MCF 10A (cell line): ENCODE data around the gene ELFN1. TPM values are rescaled to one million over a fixed set of nuclear protein-coding genes. Genes with fewer than 3 reads are reported as not detected.

Source experiments
- BruUV-seq: library from RNA; stranded (reverse); fragments of 400-500 nt; replicated peaks from 2 replicates; lab custom pipeline; 2021; lab: Mats Ljungman, UMichigan
- CTCF ChIA-PET: fragments of 300-600 bp; sonication (Branson Sonifier 250); formaldehyde crosslinking; extraction: SDS; loops from one replicate; lab custom pipeline; 2021; ENCODE audit warnings: antibody characterized with exemption, inconsistent platforms; lab: Yijun Ruan, JAX
- POLR2A ChIA-PET: fragments of 300-600, 350-650 bp; sonication (Branson Sonifier 250); formaldehyde crosslinking; extraction: SDS; loops from one replicate; lab custom pipeline; 2020; ENCODE audit warnings: antibody characterized with exemption, inconsistent platforms; lab: Yijun Ruan, JAX
- DNase-seq: peaks from one replicate; pipeline ENCODE4 v3.0.0-alpha.2; 2018; ENCODE audit not compliant: unreplicated experiment
- H3K27ac Mint-ChIP-seq: one replicate; pipeline ENCODE4 v1.8.0; 2022; ENCODE audit warnings: mild to moderate bottlenecking, low read depth, mixed read lengths; ENCODE audit not compliant: unreplicated experiment
- H3K27me3 Mint-ChIP-seq: one replicate; pipeline ENCODE4 v1.8.0; 2022; ENCODE audit warnings: mixed read lengths; ENCODE audit not compliant: insufficient read depth, unreplicated experiment
- H3K36me3 Mint-ChIP-seq: one replicate; pipeline ENCODE4 v1.8.0; 2022; ENCODE audit warnings: mild to moderate bottlenecking, moderate library complexity, mixed read lengths; ENCODE audit not compliant: insufficient read depth, unreplicated experiment
- H3K4me1 Mint-ChIP-seq: one replicate; pipeline ENCODE4 v1.8.0; 2022; ENCODE audit warnings: mixed read lengths; ENCODE audit not compliant: insufficient read depth, unreplicated experiment
- H3K4me3 Mint-ChIP-seq: one replicate; pipeline ENCODE4 v1.8.0; 2022; ENCODE audit warnings: mild to moderate bottlenecking, moderate library complexity, mixed read lengths; ENCODE audit not compliant: unreplicated experiment
- H3K9me3 Mint-ChIP-seq: one replicate; pipeline ENCODE4 v1.8.0; 2022; ENCODE audit warnings: mixed read lengths; ENCODE audit not compliant: unreplicated experiment
- intact Hi-C: fragments of 100-400 bp; cut with micrococcal nuclease; formaldehyde crosslinking; loops from 2 replicates; pipeline ENCODE4 v1.14.1; 2022
- total RNA-seq: library from RNA; stranded (reverse); gene quantifications from 2 replicates; pipeline ENCODE4 v1.2.3, GENCODE V29; 2022
- TF ChIP-seq, protein P1 (sequence below): fragments of 200-600 bp; IDR thresholded peaks from one replicate; pipeline ENCODE4 v1.8.0; 2022; ENCODE audit warnings: antibody characterized with exemption, mild to moderate bottlenecking; ENCODE audit not compliant: unreplicated experiment

The ELFN1 gene
- total RNA-seq, 1 experiment from 2014 or later = not detected

DNA sequence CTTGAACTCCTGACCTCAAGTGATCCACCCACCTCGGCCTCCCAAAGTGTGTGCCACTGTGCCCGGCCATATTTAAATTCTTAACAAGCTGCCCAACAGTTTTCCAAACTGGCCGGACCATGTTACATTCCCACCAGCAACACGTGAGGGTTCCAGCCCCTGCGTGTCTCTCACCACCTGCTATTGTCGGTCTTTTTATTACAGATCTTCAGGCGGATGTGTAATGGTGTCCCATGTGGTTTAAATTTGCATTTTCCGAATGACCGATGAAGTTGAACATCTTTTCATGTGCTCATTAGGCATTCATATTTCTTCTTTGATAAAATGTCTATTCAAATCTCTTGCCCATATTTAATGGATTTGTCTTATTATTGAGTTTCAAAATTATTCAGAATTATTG lies 11.5 kb downstream of the ELFN1 start:
- H3K4me1 Mint-ChIP-seq = no peaks in the 10 kb centered on the region
- H3K27me3 Mint-ChIP-seq = no peaks in the 10 kb centered on the region
- ChIA-PET CTCF (no interaction called here), POLR2A (no interaction called here)
- DNase-seq = no peak
- BruUV-seq = no TSS peak
- H3K36me3 Mint-ChIP-seq = no peaks in the 10 kb centered on the region
- TF ChIP-seq, protein P1, sequence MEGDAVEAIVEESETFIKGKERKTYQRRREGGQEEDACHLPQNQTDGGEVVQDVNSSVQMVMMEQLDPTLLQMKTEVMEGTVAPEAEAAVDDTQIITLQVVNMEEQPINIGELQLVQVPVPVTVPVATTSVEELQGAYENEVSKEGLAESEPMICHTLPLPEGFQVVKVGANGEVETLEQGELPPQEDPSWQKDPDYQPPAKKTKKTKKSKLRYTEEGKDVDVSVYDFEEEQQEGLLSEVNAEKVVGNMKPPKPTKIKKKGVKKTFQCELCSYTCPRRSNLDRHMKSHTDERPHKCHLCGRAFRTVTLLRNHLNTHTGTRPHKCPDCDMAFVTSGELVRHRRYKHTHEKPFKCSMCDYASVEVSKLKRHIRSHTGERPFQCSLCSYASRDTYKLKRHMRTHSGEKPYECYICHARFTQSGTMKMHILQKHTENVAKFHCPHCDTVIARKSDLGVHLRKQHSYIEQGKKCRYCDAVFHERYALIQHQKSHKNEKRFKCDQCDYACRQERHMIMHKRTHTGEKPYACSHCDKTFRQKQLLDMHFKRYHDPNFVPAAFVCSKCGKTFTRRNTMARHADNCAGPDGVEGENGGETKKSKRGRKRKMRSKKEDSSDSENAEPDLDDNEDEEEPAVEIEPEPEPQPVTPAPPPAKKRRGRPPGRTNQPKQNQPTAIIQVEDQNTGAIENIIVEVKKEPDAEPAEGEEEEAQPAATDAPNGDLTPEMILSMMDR = no peak
- H3K9me3 Mint-ChIP-seq = peaks cover 26% of the 10 kb centered on the region
- no peak overlapping the region for H3K27ac Mint-ChIP-seq
- no peak overlapping the region for H3K4me3 Mint-ChIP-seq
- intact Hi-C loops = no loop called here

DNA sequence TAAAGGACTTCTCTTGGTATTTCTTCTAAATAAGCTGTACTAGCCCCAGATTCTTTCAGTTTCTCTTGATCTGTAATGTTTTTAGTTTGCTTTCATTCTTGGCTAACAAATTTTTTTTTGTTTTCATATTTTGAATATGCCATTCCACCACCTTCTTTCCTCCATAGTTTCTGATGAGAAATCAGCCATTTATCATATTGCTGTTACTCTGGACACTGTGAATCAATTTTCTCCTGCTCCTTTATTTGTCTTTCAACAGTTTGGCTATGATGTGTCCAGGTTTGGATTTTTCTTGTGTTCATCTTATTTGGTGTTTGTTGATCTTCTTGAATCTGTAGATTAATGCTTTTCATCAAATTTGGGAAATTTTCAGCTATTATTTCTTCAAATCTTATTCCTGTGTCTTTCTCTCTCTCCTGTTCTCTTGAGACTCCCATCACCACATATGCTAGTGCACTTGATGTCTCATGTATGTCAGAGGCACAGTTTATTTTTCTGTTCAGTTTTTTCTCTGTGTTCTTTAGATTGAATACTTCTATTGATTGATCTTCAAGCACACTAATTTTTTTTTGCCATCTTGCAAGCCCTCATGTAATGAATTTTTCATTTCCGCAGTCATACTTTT lies 15.0 kb downstream of the ELFN1 start:
- intact Hi-C loops = no loop called here
- ChIA-PET CTCF (interaction anchor here (0.6 kb wide), 2 partner anchors 446 to 1221 kb away, joined by 3 read pairs; no protein-coding TSS in a partner anchor), POLR2A (no interaction called here)
- no peak for DNase-seq
- no peak overlapping the region for H3K4me3 Mint-ChIP-seq
- H3K27ac Mint-ChIP-seq = no peak overlapping the region
- no TSS peak for BruUV-seq
- TF ChIP-seq, protein P1 = no peak
- no peaks in the 10 kb centered on the region for H3K4me1 Mint-ChIP-seq
- peaks cover 19% of the 10 kb centered on the region for H3K27me3 Mint-ChIP-seq
- H3K36me3 Mint-ChIP-seq = no peaks in the 10 kb centered on the region
- peaks cover 31% of the 10 kb centered on the region for H3K9me3 Mint-ChIP-seq

DNA sequence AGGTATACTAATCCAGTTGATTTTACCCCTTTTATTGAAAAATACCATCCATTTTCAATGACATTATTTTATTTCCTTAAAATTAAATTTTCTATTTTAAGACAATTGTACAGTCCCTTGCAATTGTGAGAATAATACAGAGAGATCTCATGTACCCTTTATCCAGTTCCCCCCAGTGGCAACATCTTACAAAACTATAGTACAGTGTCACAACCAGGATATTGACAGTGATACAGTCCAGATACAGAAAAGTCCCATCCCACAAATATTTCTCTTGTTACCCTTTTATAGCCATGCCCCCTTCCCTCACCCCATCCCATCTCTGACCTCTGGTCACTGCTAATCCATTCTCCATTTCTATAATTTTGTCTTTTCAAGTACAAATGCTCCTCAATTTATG lies 18.5 kb downstream of the ELFN1 start:
- Mint-ChIP-seq H3K27me3 (peaks cover 31% of the 10 kb centered on the region), H3K4me3 (no peak overlapping the region), H3K36me3 (no peaks in the 10 kb centered on the region), H3K4me1 (no peaks in the 10 kb centered on the region), H3K9me3 (peaks cover 30% of the 10 kb centered on the region), H3K27ac (no peak overlapping the region)
- TF ChIP-seq, protein P1 = no peak
- POLR2A ChIA-PET = no interaction called here
- no TSS peak for BruUV-seq
- no peak for DNase-seq
- intact Hi-C loops = no loop called here
- CTCF ChIA-PET = no interaction called here

DNA sequence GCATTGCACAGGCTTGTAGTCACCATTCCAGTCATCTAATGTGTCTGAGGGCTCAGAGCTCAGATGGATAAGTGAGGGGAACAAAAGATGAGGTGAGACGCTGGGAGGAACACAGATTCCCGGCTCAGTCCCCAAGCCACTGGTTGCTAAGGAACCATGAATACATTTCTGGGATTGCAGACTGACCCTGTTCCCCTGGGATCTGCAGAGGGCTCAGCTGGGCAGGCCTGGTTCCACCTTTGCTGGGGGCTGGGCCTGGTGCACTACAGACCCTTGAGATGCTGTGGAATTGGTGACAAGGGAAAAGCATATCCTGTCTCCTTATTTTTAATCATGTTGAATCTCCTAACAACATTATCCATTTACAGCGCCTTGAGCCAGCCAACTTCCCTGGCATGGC lies 19.2 kb downstream of the ELFN1 start:
- POLR2A ChIA-PET = no interaction called here
- no TSS peak for BruUV-seq
- Mint-ChIP-seq H3K27me3 (peaks cover 31% of the 10 kb centered on the region), H3K36me3 (no peaks in the 10 kb centered on the region), H3K9me3 (peaks cover 25% of the 10 kb centered on the region), H3K27ac (no peak overlapping the region), H3K4me1 (no peaks in the 10 kb centered on the region), H3K4me3 (no peak overlapping the region)
- DNase-seq = no peak
- intact Hi-C loops = no loop called here
- TF ChIP-seq, protein P1 = no peak
- CTCF ChIA-PET = no interaction called here
